Posterior cingulate gyrus (tissue), 11 donors: ENCODE measurements around the gene MDK.

ENCODE experiments used
- DNase-seq, 10 donors: peaks; one replicate each; pipeline versions ENCODE4 v3.0.0 to v3.0.0-alpha.2; 2020 to 2021; ENCODE audit warnings: mixed read lengths in 3 of 10
- intact Hi-C: fragments of 100-400 bp; cut with DNase I; formaldehyde crosslinking; loops from one replicate; pipeline ENCODE4 v1.15.1; 2023

Gene MDK, protein sequence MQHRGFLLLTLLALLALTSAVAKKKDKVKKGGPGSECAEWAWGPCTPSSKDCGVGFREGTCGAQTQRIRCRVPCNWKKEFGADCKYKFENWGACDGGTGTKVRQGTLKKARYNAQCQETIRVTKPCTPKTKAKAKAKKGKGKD

DNA sequence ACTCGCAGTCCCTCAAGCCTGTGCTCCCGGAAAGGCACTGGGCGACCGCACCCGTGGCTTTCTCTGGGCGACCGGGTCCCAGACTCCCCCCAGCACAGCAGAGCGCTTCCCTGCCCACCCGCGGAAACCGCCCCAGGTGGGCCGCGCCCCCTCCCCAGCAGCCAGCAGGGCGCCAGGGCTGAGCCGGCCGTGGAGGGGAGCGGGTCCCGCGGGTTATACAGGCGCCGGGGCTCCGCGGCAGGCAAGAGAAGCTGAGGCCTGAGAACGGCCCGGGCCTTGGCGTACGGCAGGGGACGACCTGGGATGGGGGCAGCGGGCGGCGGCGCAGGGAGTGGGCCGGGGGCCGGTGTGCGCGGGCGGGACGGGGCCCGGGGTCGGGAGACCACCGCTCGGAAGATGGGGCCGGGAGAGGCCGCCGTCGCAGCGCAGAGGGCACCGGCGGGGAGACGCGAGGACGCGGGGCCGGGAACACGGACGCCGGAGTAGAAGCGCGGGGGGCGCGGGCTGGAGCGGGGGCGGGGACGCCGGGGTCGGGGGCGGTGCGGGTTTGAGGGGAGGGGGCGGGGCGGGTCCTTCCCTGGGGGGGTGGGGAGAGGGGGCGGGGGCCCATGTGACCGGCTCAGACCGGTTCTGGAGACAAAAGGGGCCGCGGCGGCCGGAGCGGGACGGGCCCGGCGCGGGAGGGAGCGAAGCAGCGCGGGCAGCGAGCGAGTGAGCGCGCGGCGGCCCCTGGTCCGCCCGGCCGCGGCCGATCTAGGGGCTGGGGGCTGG, at the start of gene MDK:
Gene MDK, plus strand, starts transcription at position 622 of the 771 bp plus-strand sequence. CDS start 389 bp downstream, outside the sequence.
- intact Hi-C loops, result no loop called here
- DNase-seq, result peak in 2 of 10 donors; percentile 73 to 81

DNA sequence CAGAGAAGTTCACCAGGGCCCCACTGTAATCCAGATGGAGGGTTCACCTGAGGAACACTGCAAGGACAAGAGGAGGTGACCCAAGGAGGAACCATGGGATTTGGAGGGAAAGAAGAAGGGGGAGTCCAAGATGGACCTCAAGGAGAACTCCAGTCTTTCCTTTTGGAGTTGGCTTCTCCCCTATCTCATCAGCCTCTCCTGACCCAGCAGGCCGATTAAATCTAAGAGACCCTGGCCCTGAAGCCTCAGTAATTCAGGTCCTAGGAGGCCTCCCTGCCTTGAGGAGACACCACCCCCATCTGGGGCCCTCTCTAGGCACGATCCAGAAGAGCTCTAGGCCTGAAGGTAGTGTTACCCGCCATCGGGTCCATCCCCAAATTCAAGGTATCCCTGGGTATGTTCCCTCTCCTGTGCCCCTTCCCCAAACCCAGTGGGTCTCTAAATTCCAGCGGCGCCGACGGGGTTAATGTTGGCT, 49.3 kb upstream of the MDK start:
- DNase-seq, result no peak
- intact Hi-C loops, result no loop called here

DNA sequence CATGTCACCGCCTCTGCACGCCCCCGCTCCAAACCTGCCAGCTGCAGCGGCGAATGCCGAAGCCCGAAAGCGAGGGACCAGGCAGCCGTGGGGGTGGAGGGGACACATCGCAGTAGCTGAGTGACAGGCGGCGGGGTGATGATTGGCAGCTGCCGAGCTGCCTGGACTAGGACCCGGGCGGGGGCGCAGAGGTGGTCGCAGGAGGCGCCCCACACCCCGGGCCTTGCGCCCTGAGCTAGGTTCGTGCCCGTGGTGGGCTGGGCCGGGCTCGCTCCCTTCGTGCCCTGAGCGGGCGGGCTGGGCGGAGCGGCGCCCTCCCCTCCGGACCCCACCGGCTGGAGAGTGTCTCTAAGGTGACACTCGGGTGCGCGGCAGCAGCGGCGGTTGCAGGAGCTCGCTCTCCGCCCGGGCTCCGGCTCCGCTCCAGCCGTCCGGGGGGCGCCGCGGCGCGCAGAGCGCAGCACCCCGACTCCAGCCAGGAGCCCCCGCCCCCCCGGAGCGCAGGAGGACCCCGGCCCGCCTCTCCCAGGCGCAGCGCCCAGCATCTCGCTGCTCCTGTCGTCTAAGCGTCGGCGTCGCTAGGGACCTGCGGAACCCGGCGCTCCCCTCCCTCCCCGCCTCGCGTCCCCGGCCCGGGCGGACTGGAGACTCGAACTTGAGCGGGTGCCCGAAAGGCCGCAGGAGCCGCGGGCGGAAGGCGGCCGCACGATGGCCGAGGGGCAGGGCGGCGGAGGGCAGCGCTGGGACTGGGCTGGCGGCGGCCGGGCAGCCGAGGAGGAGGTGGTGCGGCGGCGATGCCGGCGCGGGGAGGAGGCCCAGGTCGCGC, 48.7 kb upstream of the MDK start:
- peak in 5 of 10 donors; percentile 45 to 94 (median 90) for DNase-seq
- intact Hi-C loops, result no loop called here

DNA sequence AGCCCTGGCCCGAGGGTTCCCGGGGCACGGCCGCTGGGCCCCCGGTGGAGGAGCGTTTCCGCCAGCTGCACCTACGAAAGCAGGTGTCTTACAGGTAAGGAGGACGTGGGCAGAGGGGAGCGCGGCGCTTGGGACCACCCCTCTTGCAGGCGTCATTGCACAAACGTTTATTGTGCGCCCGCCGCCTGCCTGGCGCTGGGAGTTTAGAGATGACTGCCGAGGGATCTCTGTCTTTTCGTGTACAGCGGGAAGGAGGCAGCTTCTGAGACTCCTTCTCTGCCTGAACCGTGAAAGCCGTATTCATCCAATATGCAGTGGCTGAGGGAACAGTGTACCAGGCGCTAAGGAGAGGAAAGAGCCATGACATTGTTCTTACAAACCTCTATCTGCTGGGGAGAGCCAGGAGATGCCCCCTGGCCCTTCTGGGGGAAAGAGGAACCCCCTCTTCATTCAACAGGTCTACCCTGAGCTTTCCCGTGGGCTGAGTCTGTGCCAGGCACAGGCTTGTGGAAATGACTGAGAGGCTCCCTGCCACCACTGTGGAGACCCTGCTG, 48.0 kb upstream of the MDK start:
- DNase-seq, result peak in 1 of 10 donors; percentile 87
- intact Hi-C loops, result no loop called here

DNA sequence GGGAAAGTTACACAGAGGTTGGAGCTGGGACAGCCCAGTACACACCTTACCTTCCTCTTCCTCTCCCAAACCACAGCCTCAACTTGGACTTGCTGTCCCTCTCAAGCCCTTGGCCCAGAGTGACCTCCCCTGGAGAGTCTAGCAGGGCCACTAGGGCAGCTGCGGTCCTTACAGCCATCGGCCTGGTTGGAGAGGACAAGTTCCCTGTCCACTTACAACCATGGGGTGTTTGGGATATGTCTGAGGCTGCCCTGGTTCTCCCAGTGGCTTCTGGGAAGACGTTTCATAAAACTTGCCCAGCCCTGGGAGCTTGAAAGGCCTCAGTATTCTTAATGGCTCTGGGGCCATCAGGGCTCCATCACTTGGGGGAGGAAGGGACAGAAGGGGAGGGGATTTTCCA, 47.3 kb upstream of the MDK start:
- no peak for DNase-seq
- intact Hi-C loops, result no loop called here

DNA sequence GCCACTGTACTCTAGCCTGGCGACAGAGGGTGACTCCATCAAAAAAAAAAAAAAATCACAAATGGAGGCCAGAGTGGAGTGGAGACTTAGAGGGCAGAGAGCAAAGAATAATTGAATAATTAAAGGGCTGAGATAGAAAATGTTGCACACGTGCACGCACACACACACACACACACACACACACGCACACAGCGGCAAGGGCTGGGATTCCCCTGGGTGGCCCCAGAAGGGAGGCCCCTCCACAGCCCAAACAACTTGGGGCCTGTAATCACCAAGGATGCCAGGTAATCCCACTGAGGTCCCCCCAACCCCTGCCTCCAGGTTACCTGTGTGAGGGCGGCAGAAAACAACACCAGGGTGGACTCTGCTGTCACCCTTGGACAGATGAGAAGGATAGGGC, 46.2 kb upstream of the MDK start:
- intact Hi-C loops, result no loop called here
- no peak for DNase-seq

DNA sequence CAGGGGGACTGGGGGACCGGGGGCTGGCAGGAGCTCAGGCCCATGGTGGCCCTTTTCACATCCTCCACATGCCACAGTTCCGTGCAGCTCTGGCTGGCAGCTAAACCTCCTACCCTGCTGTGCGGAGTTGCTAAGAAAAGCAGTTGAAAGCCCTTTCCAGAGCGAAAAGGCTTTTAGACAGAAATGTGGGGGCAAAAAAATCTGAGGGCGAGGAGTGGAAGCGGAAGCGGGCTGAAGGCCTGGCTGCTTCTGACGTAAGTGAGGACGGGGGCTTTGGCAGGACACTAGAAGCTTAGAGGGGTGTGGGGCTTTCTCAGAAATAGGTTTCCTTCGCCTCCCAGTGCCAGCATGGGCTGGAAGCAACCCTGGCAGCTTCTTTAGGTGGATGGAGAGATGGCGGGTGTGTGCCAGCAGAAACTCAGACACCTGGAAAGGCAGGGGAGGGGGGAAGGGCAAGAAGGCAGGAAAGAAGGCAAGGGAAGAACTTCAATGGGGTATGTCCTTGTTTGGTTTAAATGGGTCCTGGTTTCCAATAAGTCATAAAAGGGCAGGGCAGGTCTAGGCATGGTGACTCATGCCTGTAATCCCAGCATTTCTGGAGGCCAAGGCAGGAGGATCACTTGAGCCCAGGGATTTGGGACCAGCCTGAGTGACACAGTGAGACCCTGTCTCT, 45.4 kb upstream of the MDK start:
- intact Hi-C loops, result no loop called here
- peak in 7 of 10 donors; percentile 56 to 93 (median 70) for DNase-seq

DNA sequence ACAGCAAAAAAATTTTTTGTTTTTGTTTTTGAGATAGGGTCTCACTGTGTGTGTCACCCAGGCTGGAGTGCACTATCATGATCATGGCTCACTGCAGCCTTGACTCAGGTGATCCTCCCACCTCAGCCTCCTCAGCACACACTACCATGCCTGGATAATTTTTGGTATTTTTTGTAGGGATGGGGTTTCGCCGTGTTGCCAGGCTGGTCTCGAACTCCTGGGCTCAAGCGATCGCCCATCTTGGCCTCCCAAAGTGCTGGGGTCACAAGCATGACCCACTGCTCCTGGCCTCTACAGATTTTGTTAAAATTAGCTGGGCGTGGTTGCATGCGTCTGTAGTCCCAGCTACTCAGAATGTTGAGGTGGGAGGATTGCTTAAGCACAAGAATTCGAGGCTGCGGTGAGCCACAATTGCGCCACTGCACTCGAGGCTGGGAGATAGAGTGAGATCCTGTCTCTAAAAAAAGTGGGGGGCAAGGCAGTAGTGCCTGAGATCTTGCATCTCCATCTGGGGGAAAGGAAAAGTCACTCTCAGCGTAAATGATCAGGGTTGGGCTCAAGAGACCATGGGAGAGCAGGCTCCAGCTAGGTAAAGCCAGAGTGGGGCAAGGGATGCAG, 44.8 kb upstream of the MDK start:
- intact Hi-C loops, result no loop called here
- DNase-seq, result no peak

DNA sequence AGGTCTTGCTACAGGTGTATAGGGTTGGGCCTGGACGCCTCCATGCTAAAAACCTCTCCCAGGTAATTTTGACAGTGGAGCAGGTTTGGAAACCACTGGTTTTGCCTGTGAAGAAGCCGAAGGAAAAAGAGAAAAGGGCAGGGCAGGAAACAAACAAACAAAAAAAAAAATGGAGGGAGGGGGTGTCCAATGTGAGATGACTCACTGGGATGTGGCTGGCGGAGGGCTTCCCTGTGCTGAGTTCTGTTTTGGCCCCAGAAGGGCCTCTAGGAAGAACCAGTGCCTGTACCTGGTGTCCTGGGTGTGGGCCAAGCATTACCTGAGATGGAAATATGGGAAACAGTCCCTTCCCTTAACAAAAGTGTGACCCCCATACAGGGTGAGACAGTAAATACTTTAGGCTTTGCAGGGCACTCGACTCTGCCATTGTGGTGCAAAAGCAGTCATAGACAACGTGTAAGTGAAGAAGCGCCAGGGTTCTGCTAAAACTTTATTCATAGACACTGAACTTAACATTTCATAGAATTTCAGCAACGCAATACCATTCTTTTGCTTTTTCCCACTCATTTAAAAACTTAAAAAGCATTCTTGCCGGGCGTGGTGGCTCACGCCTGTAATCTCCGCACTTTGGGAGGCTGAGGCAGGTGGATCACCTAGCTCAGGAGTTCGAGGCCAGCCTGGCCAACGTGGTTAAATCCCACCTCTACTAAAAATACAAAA, 43.7 kb upstream of the MDK start:
- no peak for DNase-seq
- intact Hi-C loops, result no loop called here

DNA sequence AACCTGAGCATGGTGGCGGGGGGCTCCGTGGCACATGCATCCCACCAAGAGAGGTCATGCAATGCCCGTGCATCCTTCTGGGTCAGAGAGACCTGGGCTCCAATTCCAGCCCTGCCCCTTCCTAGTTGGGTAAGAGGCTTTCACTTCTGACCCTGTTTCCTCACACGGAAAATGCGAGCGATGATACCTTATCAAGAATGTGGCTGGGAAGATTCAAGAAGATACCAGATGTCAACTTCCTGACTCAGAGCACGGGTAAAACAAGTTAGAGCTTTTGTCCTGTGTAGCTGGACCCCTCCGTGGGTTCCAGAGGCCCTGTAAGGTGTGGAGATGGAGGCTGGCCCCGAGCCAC, 42.9 kb upstream of the MDK start:
- DNase-seq, result no peak
- intact Hi-C loops, result no loop called here

DNA sequence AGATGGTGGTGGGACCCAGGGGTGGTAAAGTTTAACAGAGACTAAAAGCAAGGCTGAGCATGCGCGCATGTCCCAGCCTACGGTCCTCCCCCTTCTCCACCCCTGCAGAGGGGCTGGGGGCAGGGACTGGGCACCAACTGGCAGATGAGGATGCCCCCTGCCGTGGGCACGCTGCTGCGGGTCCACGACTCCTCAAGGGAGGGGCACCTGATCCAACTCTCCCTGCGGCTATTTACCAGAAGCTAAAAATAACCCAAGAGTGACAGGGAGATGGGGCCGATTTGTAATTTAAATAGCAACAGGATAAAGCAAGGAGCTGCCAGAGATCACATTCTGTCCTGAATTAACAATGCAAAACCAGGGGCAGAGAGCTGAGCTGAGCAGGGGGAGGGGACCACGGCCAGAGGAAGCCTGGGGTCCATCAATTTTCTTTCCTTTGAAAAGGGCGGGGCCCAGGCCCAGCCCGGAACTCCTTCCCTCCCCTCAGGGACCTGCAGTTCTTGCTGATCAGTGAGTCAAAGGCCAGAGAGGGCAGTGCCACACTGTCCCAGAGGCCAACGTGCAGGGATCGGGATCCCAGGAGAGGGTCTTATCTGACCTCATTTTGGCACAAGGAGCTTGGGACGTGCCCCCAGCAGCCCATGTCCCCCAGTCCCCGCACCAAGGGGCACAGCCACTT, 42.3 kb upstream of the MDK start:
- intact Hi-C loops, result no loop called here
- peak in 2 of 10 donors; percentile 84 to 91 for DNase-seq

DNA sequence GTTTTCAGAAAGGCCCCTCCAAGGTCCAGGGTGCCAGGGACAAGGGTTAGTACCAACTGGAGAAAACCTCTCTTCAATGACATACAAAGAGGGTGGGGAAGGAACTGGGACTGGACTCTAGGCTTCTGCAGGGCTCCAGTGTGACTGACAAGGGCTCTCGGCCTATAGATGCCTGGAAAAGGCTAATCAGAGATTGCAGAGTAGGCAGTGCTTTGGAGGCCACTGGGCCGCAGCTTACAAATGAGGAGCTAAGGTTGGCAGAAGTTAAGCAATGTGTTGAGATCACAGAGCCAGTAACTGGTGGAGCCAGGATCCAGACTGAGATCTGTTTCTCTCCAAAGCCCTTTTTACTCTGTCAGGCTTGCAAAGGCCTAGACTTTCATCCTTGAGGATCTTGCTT, 41.7 kb upstream of the MDK start:
- intact Hi-C loops, result no loop called here
- DNase-seq, result no peak

DNA sequence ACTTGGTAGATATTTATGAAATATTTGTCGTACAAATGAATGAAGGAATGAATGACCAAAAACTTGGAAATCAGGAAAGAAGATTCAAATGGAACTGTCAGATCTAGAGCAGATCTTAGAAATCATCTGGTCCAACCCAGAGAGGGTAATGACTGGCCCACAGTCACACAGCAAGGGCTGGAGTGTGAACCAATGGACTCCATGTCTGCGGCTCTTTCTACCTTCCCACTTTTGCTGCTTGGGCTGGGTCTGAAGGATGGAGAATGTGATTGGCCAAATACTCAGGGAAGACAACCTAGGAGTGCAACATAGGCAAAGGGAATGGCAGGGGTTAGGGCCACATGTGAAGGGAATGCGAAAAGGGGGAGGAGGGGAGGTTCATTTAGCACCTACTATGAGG, 40.0 kb upstream of the MDK start:
- no peak for DNase-seq
- intact Hi-C loops, result no loop called here

DNA sequence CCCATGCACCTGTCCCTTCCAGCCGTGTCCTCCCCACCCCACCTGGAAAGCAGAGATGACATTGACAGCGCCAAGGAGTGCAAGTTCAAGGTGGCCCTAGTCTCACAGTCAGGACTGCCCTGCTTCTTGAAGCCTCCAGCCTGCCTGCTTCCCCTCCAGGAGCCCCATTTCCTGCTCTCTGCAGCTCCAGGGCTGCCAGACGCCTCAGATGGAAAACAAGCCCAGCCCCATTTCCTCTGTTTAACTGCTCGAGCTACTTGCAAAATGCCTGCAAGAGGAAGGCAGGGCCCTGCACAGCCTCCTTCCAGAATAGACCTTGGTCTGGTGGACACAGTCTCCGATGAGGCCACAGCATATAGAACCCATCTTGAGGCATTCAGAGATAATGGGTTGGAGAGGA, 39.2 kb upstream of the MDK start:
- DNase-seq, result peak in 1 of 10 donors; percentile 87
- intact Hi-C loops, result no loop called here

DNA sequence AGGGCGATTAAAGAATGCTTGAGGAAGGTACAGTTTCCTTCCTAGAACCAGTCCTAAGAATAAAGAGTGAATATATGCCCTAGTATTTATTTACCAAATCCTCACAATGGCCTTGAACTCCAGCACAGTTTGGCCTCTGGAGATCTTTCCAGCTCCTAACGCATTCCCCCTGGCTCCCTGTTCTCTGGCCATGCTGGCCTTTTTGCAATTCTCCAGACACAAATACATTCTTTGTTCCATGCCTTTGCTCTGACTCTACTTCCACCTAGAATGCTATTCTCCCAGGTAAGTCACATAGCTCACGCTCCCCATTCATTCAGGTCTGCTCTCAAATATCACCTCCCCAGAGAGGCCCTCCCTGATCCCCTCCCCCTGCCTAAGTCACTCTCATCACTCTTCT, 37.9 kb upstream of the MDK start:
- intact Hi-C loops, result no loop called here
- no peak for DNase-seq

DNA sequence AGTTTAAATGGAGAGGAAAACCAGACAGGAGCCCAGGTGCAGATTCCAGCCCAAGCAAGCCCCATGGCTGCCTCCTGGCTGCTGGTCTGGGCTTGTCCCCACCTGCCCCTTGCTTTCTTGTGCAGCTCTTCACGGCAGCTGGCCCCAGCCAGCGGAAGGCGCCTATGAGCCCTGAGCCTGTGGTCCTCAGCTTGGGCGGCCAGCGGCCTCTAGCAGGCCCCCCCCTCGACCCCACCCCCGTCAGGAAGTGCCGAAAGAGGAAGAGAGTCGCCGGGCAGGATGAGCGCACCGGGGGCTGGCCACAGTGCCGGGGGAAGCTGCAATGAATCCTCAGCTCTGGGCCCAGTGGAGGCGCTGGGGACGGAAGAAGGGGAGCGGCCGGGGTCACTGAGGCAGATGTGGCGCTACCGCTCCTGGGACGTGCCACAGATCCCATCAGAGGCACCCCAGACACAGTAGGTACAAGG, 36.3 kb upstream of the MDK start:
- DNase-seq, result peak in 1 of 10 donors; percentile 79
- intact Hi-C loops, result loop anchor here (5.0 kb wide), 1 partner anchor 103 kb away; no protein-coding TSS in a partner anchor

DNA sequence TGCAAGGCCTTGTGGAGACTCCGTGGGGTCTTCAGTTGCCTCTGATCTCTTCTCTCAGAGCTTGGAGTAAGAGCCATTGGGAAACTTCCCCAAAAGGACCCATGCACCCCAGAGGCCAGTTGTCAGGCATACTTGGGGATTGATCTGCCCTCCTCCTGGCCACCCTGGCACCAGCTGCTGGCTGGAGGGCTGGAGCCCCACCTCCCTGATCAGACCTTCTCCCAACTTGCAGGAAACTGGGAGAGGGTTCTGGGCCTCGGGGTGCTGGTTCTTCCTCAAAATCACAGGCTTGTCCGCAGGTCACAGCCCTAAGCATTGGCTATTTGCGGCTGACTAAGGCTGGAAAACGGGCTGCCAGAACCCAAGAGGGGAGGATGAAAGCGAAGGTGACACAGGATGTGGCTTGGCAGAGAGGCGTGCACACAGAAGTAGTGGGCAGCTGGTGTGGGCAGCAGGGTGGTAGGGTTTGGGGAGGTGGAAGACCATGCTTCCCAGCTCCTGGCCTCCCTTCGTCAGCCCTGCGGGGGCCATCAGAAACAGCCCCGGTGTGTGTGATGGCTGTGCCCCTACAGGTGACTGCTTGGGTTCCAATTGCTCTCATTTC, 35.5 kb upstream of the MDK start:
- DNase-seq, result no peak
- intact Hi-C loops, result loop anchor here (5.0 kb wide), 1 partner anchor 104 kb away; no protein-coding TSS in a partner anchor
